ENCODE data around the gene USP11. TPM values are rescaled to one million over a fixed set of nuclear protein-coding genes. Genes with fewer than 3 reads are reported as not detected.

Gene USP11
- polyA plus RNA-seq, 1 donor: 94.6 TPM

GRCh38 chrX:47226071-47226470 lies 6.7 kb upstream of the USP11 start:
- DNase-seq: no peak

- DNase-seq: no peak
Observed at GRCh38 chrX:47226531-47227333, 6.1 kb upstream of the USP11 start.

GRCh38 chrX:47227334-47227583 lies 5.5 kb upstream of the USP11 start:
- DNase-seq: no peak

GRCh38 chrX:47228550-47229270 lies 4.1 kb upstream of the USP11 start:
- DNase-seq: no peak

- DNase-seq: no peak
Observed at GRCh38 chrX:47229427-47229826, 3.4 kb upstream of the USP11 start.

- no peak for DNase-seq
Observed at GRCh38 chrX:47230136-47230868, 2.5 kb upstream of the USP11 start.

- no peak for DNase-seq
Observed at GRCh38 chrX:47231167-47231566, 1.6 kb upstream of the USP11 start.

- DNase-seq: no peak
Observed at GRCh38 chrX:47232197-47232802, 509 bp upstream of the USP11 start.

- peak; percentile 92 for DNase-seq
Observed at GRCh38 chrX:47233333-47234113, 714 bp downstream of the USP11 start.

GRCh38 chrX:47234583-47234982 lies 1.8 kb downstream of the USP11 start:
- DNase-seq: no peak

- DNase-seq: no peak
Observed at GRCh38 chrX:47235691-47236103, 2.9 kb downstream of the USP11 start.

- no peak for DNase-seq
Observed at GRCh38 chrX:47239199-47239598, 6.4 kb downstream of the USP11 start.

- no peak for DNase-seq
Observed at GRCh38 chrX:47239898-47240545, 7.2 kb downstream of the USP11 start.

- no peak for DNase-seq
Observed at GRCh38 chrX:47240619-47241018, 7.8 kb downstream of the USP11 start.

GRCh38 chrX:47241201-47242011 lies 8.6 kb downstream of the USP11 start:
- DNase-seq: no peak

GRCh38 chrX:47242321-47242720 lies 9.5 kb downstream of the USP11 start:
- DNase-seq: no peak

GRCh38 chrX:47243351-47243750 lies 10.5 kb downstream of the USP11 start:
- no peak for DNase-seq

- DNase-seq: no peak
Observed at GRCh38 chrX:47244676-47245075, 11.9 kb downstream of the USP11 start.

GRCh38 chrX:47245156-47245555 lies 12.3 kb downstream of the USP11 start:
- DNase-seq: no peak

GRCh38 chrX:47247206-47247998 lies 14.6 kb downstream of the USP11 start:
- no peak for DNase-seq
